Stimulated activated CD4-positive, alpha-beta T cell treated with anti-CD3 and anti-CD28 coated beads, Interleukin-4, amount 100 ng/mL, for 24 hours (primary cell): ENCODE measurements around the gene GALNTL6.

ENCODE experiments used
- DNase-seq: peaks from one replicate; pipeline ENCODE4 v3.0.0-alpha.2; 2020

GALNTL6 gene

DNA sequence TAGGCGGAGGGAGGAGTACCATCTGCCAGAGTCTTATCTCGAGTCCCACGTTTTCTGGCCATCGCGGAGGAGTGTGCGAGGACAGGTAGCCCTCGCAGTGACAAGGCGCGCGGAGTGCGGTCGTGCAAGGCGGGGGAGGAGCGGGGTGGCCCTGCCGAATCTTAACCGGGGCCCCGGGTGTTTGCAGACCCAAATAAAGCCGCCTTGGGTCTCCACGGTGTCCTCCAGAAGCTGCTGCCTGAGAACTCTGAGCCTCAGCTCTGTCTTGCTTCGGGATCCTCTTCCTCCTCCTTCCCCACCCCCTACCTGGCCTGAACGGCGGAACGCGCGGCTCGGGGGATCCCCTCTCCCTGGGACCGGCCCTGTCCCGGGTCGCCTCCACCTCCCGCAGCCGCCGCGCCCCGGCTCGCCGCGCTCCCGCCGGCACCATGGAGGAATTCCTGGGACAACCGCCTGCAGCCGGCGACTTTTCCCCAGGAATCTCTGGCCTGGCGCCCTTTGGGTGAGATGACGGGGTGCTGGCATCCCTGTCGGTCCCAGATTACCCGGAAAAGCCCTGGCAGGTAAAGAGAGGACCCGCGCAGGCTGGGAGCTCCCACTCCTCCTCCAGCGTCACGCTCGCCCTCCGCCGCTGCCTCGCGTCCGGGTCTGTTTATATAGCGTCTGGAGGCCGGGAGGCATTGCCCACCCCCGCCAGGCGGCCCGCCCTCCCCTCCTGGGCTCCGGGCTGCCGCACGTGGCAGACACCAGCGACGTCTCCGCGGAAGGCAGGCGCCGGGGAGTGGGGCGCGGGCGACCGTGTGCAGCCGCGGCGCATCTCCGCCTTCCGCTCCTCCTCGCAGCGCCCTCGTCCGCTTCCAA is at the start of gene GALNTL6:
Gene GALNTL6 (plus strand): TSS at position 740 of the 861 bp plus-strand sequence.
- DNase-seq, result no peak

GRCh38 chr4:171765514-171765913 is 47.7 kb upstream of the GALNTL6 start:
- DNase-seq, result no peak

- no peak for DNase-seq
These were observed 38.5 kb upstream of the GALNTL6 start for GRCh38 chr4:171774642-171775190.

- DNase-seq, result no peak
These were observed 33.9 kb upstream of the GALNTL6 start for GRCh38 chr4:171779301-171779700.

DNA sequence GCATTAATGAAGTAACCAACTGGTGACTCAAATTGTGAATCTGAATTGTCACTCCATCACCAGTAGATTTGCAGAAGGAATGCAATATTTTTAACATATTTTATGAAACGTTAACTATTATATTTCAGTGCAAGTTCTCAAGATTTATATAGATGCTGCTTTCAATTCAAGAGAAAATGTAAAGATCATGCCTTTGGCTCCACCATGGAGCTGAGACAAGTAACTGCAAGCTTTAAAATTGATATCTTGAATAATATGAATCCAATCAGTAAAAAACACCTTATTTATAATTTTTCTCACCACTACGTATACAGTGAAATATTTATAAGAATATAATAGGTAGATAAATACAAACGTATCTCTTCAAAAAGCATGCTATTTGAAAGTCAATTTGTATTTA is 27.8 kb upstream of the GALNTL6 start:
- no peak for DNase-seq

DNA sequence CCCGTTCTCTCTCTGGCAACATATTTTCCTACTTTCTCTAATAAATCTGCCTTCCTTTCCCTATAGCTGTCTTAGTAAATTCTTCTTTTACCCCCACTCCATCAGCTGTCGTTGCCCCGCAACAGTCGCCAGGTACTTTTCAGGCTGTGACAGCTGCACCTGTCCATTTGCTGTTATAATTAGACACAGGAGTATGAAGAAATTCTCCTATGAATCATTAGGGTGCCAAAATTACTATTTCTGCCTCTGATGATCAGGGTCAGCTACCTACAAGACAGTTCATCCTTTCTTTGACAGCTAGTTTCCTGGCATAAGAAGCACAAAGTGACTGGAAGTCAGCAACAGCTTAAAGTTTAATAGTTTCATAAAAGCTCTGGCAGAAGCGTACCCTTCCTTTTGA is 19.5 kb upstream of the GALNTL6 start:
- DNase-seq, result no peak

- no peak for DNase-seq
These were observed 18.7 kb upstream of the GALNTL6 start for GRCh38 chr4:171794528-171794927.

DNA sequence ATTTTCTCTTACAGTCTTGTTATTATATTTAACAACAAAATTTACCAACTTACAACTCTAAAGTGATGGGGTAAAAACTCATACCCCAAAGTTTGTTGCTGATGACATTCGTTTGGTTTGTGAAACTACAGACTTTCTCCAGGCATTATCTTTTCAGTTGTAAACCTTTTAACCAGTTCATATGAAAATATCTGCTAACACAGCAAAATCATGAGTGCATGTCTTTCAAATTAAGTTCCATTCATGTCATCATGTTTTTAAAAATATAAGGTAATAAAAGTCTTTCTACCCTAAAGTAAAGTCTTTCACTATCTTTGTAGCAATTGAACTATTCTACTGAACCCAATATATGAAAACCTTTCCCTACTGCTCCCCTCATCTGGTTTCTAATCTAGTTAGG is 3.4 kb upstream of the GALNTL6 start:
- no peak for DNase-seq

- no peak for DNase-seq
These were observed 905 bp upstream of the GALNTL6 start for GRCh38 chr4:171812333-171812664.

DNA sequence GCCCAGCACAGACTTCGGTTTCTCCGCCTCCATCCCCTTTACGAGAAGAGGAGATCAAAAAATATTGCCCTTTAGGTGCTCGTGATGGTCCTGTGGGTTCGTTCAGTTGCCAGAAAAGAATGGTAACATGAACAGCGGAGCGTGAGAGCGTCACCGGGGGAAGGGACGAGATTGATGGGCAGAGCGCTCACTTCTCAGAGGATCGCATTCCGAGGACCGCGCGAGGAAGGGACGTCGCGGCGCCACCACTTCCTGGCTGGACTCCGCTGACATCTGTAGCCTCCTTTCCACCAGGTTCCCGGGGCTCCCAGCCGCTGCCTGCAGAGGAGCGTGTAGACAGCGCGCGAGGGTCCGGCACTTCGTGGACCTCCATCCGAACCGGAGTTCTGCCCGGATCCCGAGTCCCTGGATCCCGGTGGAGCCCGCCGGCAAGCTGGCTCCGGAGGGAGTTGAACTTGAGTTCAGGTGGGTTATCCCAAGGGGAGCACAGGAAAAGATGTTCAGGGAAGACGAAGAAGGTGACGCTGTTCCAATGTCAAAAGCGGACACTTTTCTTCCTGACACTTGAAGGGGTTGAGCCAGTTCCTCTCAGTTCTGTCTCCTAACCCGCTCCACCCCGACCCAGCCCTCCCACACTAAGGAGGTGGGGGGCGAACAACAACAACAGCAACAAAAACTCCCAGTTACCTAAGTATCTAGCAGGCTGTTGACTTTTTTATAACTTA is 484 bp downstream of the GALNTL6 start:
- no peak for DNase-seq

DNA sequence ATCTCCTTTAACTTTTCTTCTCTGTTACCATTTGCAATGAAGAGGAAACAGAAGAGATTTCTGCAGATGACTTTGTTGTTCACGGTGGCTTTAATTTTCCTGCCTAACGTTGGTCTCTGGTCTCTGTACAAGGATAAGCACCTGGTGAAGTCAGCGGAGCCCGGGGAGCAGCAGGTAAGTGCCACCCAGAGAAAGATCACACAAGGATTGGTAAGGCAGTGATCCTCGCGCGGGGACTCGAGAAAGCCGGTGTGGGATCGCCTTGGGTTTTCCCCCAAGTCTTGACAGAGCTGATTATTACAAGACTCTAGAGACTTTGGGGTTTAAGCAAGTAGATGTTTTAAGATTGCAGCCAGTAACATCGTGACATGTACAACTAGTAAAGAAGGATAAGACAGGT is 1.3 kb downstream of the GALNTL6 start:
- no peak for DNase-seq

GRCh38 chr4:171817026-171817425 is 3.8 kb downstream of the GALNTL6 start:
- DNase-seq, result no peak

- no peak for DNase-seq
These were observed 21.4 kb downstream of the GALNTL6 start for GRCh38 chr4:171834640-171835039.

DNA sequence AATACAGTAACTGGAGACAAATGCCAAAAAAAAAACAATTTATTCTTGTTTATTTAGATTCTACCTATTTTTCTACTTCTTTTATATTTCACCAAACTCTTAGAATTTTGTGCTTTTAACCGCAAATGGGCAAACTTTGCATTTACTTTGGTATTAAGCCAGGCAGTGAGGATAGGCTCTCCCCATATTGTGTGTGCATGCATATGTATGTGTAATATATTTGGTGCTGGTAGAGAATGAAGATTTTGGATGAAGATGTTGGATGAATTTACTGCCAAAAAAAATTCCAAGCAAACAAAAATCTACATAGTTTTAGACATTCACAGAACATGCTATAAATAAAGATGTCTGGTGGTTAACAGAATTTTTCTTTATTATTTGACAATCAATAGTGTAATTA is 30.3 kb downstream of the GALNTL6 start:
- DNase-seq, result no peak

DNA sequence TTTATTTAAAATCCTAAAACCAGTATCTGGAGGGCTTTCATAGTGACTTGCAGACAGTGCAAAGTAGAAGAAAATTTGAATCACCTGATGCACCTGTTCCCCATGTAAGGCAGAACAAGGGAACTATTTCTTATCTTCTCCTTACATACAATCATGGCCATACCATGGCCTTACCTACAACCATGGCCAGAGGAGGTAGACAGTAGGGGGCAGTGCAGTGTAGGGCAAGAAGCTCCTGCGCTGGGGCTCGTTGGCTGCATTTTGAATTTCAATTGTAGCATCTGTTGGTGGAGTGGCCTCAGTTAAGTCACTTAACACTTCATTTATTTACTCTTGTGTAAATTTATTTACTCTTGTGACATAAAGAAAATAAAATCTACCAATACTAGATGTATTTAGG is 33.0 kb downstream of the GALNTL6 start:
- DNase-seq, result no peak

- no peak for DNase-seq
These were observed 33.7 kb downstream of the GALNTL6 start for GRCh38 chr4:171846893-171847292.

GRCh38 chr4:171847751-171848150 is 34.5 kb downstream of the GALNTL6 start:
- DNase-seq, result no peak

GRCh38 chr4:171849686-171850222 is 36.5 kb downstream of the GALNTL6 start:
- no peak for DNase-seq

DNA sequence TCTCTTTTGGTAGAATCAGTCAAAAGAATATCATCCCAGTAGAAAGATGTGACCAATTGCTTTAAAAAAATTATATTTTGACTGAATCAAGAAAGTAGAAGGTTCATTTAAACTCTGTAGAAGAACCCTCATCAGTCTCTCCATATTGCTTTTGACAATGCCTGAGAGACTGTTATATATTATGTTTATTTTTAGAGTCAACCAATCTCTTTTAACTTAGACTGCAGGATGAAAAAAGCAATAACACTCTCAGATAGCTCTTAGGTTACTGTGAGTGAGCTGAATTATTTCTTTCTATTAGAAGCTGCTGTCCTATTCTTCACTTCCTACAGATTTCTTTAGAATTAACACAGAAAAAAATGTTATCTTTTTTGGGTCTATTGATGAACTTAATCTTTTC is 38.1 kb downstream of the GALNTL6 start:
- no peak for DNase-seq

- no peak for DNase-seq
These were observed 44.3 kb downstream of the GALNTL6 start for GRCh38 chr4:171857302-171858012.

DNA sequence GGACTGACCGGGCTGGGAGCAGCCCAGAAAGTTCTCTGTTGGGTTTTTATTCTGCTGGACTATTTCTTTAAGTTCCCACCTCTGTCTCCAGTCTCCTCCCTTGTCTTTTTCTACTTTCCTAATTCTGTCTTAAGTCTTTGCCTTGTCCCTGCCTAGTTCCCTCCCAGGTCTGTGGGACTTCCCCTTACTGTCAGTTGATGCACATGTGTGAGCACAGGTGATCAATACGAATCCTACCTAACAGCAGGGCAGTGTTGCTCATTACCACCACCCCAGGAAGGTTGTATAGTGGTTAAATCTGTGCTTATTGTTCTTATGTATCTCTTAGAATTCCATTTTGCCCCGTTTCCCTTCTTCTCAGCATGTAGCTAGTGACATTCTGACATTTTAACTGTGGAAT is 62.1 kb downstream of the GALNTL6 start:
- DNase-seq, result no peak

GRCh38 chr4:171876636-171877035 is 63.4 kb downstream of the GALNTL6 start:
- no peak for DNase-seq

GRCh38 chr4:171880136-171880535 is 66.9 kb downstream of the GALNTL6 start:
- DNase-seq, result no peak
